BE2C (cell line): ENCODE data around the gene SLC8A1.
A peak's percentile ranks its signal among the peaks of the same experiment; 100 is the strongest.

Experiments
- DNase-seq: peaks from one replicate; pipeline ENCODE4 v3.0.0-alpha.2; 2020
- H3K27me3 ChIP-seq: fragments of 250-450 bp; sonication (Bioruptor Pico); 2 replicates; pipeline ENCODE4 v1.5.1; 2020; ENCODE audit warnings: mild to moderate bottlenecking
- H3K36me3 ChIP-seq: fragments of 250-450 bp; sonication (Bioruptor Pico); 2 replicates; pipeline ENCODE4 v1.5.1; 2020; ENCODE audit warnings: mild to moderate bottlenecking
- H3K4me1 ChIP-seq: fragments of 250-450 bp; sonication (Bioruptor Pico); 2 replicates; pipeline ENCODE4 v1.5.1; 2020
- H3K4me3 ChIP-seq: 2 replicates; pipeline ENCODE4 v1.5.1; 2011; ENCODE audit warnings: low read depth, low read length
- H3K9me3 ChIP-seq: fragments of 250-450 bp; sonication (Bioruptor Pico); 2 replicates; pipeline ENCODE4 v1.5.1; 2020
- TF ChIP-seq, protein P1 (sequence below): IDR thresholded peaks from 2 replicates; pipeline ENCODE4 v1.5.1; 2012; ENCODE audit warnings: mild to moderate bottlenecking, low read depth, low read length

Gene SLC8A1

DNA sequence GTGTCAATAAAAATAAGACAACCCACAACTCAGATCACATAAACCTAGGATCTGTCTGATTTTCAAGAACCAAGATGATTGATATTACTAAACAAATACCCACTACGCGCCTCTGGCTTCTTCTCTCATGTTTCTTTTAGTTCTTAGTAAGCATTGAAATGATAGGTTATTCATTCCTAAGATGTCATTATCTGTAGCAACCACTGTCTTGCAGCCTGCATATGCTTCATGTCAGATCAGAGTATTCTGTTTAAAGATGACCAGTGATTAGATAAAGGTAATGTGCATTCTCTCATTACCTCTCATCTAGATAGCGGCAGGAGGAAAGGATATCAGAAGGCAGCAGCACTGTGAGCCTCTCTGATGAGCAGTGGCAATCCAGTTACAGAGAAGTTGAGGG, 112.9 kb downstream of the SLC8A1 start:
- Histone ChIP-seq H3K9me3 (no peaks in the 10 kb centered on the region), H3K4me3 (no peak overlapping the region), H3K4me1 (peaks cover 29% of the 10 kb centered on the region), H3K27me3 (no peaks in the 10 kb centered on the region), H3K36me3 (no peaks in the 10 kb centered on the region)
- DNase-seq, result no peak
- TF ChIP-seq, protein P1, sequence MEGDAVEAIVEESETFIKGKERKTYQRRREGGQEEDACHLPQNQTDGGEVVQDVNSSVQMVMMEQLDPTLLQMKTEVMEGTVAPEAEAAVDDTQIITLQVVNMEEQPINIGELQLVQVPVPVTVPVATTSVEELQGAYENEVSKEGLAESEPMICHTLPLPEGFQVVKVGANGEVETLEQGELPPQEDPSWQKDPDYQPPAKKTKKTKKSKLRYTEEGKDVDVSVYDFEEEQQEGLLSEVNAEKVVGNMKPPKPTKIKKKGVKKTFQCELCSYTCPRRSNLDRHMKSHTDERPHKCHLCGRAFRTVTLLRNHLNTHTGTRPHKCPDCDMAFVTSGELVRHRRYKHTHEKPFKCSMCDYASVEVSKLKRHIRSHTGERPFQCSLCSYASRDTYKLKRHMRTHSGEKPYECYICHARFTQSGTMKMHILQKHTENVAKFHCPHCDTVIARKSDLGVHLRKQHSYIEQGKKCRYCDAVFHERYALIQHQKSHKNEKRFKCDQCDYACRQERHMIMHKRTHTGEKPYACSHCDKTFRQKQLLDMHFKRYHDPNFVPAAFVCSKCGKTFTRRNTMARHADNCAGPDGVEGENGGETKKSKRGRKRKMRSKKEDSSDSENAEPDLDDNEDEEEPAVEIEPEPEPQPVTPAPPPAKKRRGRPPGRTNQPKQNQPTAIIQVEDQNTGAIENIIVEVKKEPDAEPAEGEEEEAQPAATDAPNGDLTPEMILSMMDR, result no peak

DNA sequence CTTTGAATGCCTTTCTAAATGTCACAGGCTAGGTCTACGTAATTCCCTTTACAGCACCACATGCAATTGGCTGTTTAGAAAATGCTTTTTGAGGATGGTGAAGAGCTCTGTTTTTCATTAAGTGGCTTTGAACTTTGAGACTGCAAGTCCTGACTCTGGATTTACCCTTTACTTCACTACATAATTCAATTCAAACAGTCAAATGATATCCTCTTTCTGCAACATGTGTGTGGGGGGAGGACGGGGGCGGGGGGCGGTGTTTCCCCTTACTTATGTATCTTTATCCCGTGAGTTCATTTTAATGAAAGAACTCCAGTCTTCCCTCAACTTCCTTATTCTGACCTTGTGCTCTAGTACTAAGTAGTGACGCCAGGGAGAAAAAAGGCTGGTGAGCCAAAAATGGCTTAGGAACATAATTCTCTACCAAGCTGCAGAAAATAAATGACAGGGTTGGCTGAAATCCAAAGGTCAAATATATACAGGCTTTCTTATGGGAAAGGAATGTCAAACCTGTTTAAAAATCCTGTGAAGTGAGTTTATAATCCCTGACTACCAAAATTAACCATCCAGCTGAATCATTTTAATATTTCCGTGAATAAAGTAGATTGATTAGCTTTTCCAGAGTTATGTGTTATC, 119.6 kb downstream of the SLC8A1 start:
- no peaks in the 10 kb centered on the region for H3K9me3 ChIP-seq
- TF ChIP-seq, protein P1, result no peak
- peak; percentile 46 for DNase-seq

DNA sequence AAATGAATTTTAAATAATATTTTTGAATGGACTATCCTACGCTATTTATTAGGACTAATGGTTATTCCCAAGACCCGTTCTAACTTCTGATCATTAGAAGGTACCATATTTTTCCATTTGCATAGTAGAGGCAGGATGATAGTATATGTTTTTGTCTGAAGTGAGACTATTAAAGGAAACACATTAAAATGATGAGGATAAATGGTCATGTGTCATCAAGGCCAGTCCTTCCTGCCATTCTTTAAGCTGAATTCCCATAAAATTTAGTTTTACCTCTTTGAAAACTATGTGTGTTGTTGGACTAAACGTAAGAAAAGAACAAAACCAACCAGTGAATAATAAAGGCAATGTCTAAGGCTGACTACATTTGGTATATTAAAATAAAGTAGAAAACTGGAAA, 121.8 kb downstream of the SLC8A1 start:
- no peaks in the 10 kb centered on the region for H3K36me3 ChIP-seq
- no peak overlapping the region for H3K4me3 ChIP-seq
- H3K27me3 ChIP-seq, result no peaks in the 10 kb centered on the region
- peaks cover 34% of the 10 kb centered on the region for H3K4me1 ChIP-seq
- H3K9me3 ChIP-seq, result no peaks in the 10 kb centered on the region
- TF ChIP-seq, protein P1, result no peak
- no peak for DNase-seq

More for the DNA sequence above, 119.6 kb downstream of the SLC8A1 start:
- Histone ChIP-seq H3K36me3 (no peaks in the 10 kb centered on the region), H3K4me3 (peak overlapping the region; percentile 6; the same call in 1 of the 2 replicates), H3K27me3 (no peaks in the 10 kb centered on the region), H3K4me1 (peaks cover 46% of the 10 kb centered on the region)

DNA sequence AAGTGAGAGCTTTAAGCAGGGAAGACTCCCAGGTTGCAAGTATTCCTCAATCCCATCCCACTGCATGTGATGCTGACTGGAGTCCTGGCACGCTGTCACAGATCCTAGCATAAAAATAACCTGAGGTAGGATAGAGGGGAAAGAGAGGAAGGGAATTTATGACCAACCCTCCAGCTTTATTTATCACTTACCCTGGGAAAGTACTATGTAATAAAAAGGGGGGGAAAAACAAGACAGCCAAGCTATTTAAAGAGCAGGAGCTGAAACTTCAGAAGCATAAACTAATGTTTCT, 122.2 kb downstream of the SLC8A1 start:
- Histone ChIP-seq H3K4me1 (peaks cover 29% of the 10 kb centered on the region), H3K36me3 (no peaks in the 10 kb centered on the region), H3K27me3 (no peaks in the 10 kb centered on the region), H3K4me3 (no peak overlapping the region), H3K9me3 (no peaks in the 10 kb centered on the region)
- TF ChIP-seq, protein P1, result no peak
- DNase-seq, result no peak

DNA sequence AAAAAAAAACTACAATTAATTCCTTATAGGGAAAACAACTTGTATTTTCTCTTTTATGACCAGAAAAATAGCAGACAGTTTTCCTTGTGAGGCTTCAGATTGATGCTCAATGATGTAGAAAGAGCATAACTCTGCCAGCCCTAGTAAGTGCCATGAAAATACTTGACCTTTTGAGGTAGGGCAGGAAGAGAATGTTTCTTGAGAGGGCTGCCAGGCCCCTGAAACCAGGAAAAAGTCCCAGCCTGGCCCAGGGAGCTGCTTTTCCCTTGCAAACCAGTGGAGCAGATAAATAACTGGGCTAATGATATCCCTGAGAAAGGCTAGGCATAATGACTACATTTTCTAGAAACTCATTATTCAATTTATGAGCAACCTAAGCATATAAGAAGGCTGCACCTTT, 126.8 kb downstream of the SLC8A1 start:
- Histone ChIP-seq H3K4me3 (no peak overlapping the region), H3K9me3 (no peaks in the 10 kb centered on the region), H3K36me3 (no peaks in the 10 kb centered on the region), H3K27me3 (no peaks in the 10 kb centered on the region), H3K4me1 (peaks cover 8% of the 10 kb centered on the region)
- no peak for DNase-seq
- TF ChIP-seq, protein P1, result no peak

DNA sequence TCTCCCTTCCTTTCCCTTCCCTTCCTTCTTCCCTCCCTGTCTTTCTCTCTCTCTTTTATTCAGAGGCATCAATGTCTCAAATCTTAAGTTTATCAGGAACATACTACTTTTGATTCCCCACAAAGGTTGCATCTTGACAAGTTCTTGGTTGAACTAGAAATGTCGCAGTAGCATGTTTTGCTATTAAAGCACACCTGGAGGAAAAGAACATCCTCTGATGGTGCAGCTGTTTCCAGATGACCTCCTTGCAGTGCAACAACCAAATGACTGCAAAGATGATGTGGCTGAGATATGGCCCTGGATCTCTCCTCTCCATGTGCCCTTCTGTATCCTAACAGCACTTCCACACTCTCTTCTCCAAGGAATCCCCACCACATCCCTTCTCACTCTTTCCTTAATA, 127.2 kb downstream of the SLC8A1 start:
- peaks cover 7% of the 10 kb centered on the region for H3K4me1 ChIP-seq
- no peaks in the 10 kb centered on the region for H3K36me3 ChIP-seq
- TF ChIP-seq, protein P1, result no peak
- H3K9me3 ChIP-seq, result no peaks in the 10 kb centered on the region
- DNase-seq, result no peak
- no peaks in the 10 kb centered on the region for H3K27me3 ChIP-seq
- no peak overlapping the region for H3K4me3 ChIP-seq
